GM23338 (cell line): ENCODE measurements around the gene HARBI1. TPM values are rescaled to one million over a fixed set of nuclear protein-coding genes. Genes with fewer than 3 reads are reported as not detected.

Source experiments
- ATAC-seq: fragments of 200-7000 bp; cut with Tn5 transposase; 3 replicates; pipeline ENCODE4 v1.9.1; 2020
- DNase-seq: peaks from one replicate; pipeline ENCODE4 v3.0.0-alpha.2; 2015; ENCODE audit warnings: low spot score
- H2AFZ ChIP-seq: fragments of 200-600 bp; sonication (generic); 2 replicates; pipeline ENCODE4 v1.8.0; 2016; ENCODE audit warnings: antibody characterized with exemption, mild to moderate bottlenecking, moderate library complexity
- H3F3A ChIP-seq: fragments of 200-600 bp; sonication (generic); replicated peaks from 2 replicates; pipeline ENCODE4 v1.8.0; 2017; ENCODE audit warnings: antibody characterized with exemption, mixed run types, low read depth
- H3K27ac ChIP-seq: fragments of 200-600 bp; sonication (generic); 2 replicates; pipeline ENCODE4 v1.6.1; 2016; ENCODE audit warnings: low read depth
- H3K27me3 ChIP-seq: fragments of 200-600 bp; sonication (generic); 2 replicates; pipeline ENCODE4 v1.8.0; 2016; ENCODE audit warnings: mild to moderate bottlenecking, mixed run types, moderate library complexity; ENCODE audit not compliant: insufficient read depth
- H3K36me3 ChIP-seq: fragments of 200-600 bp; sonication (generic); 2 replicates; pipeline ENCODE4 v1.8.0; 2016; ENCODE audit warnings: mild to moderate bottlenecking; ENCODE audit not compliant: insufficient read depth
- H3K4me1 ChIP-seq: fragments of 200-600 bp; sonication (generic); 2 replicates; pipeline ENCODE4 v1.8.0; 2016; ENCODE audit warnings: mild to moderate bottlenecking, moderate library complexity; ENCODE audit not compliant: insufficient read depth
- H3K4me2 ChIP-seq: fragments of 200-600 bp; sonication (generic); 2 replicates; pipeline ENCODE4 v1.7.1; 2017; ENCODE audit warnings: mixed run types
- H3K4me3 ChIP-seq: fragments of 200-600 bp; sonication (generic); 2 replicates; pipeline ENCODE4 v1.6.1; 2016; ENCODE audit warnings: mixed run types
- H3K79me2 ChIP-seq: fragments of 200-600 bp; sonication (generic); replicated peaks from 2 replicates; pipeline ENCODE4 v1.8.0; 2017; ENCODE audit warnings: mild to moderate bottlenecking; ENCODE audit not compliant: insufficient read depth
- H3K9me2 ChIP-seq: fragments of 200-600 bp; sonication (generic); 2 replicates; pipeline ENCODE4 v1.8.0; 2017; ENCODE audit not compliant: insufficient read depth
- H4K20me1 ChIP-seq: fragments of 200-600 bp; sonication (generic); replicated peaks from 2 replicates; pipeline ENCODE4 v1.8.0; 2017; ENCODE audit warnings: mild to moderate bottlenecking; ENCODE audit not compliant: insufficient read depth
- H3K27ac Mint-ChIP-seq: 2 replicates; pipeline ENCODE4 v1.8.0; 2020; ENCODE audit warnings: inconsistent platforms, mild to moderate bottlenecking, moderate library complexity, mixed read lengths
- H3K27me3 Mint-ChIP-seq: 3 replicates; pipeline ENCODE4 v1.8.0; 2022; ENCODE audit warnings: low read depth, mild to moderate bottlenecking, moderate library complexity, mixed read lengths, inconsistent platforms; ENCODE audit not compliant: insufficient read depth, poor library complexity
- H3K36me3 Mint-ChIP-seq: 3 replicates; pipeline ENCODE4 v1.8.0; 2021; ENCODE audit warnings: low read depth, mild to moderate bottlenecking, inconsistent platforms, moderate library complexity, mixed read lengths
- H3K4me1 Mint-ChIP-seq: 3 replicates; pipeline ENCODE4 v1.8.0; 2020; ENCODE audit warnings: mild to moderate bottlenecking, inconsistent platforms, mixed read lengths
- H3K4me3 Mint-ChIP-seq: 3 replicates; pipeline ENCODE4 v1.8.0; 2021; ENCODE audit warnings: moderate library complexity, mild to moderate bottlenecking, inconsistent platforms, mixed read lengths
- H3K9me3 Mint-ChIP-seq: 3 replicates; pipeline ENCODE4 v1.8.0; 2020; ENCODE audit warnings: moderate library complexity, mild to moderate bottlenecking, inconsistent platforms, mixed read lengths
- CREB1 ChIP-seq: fragments of 250-450 bp; sonication (Bioruptor Pico); IDR thresholded peaks from 2 replicates; pipeline ENCODE4 v1.5.0; 2020; ENCODE audit warnings: low read depth, mild to moderate bottlenecking, moderate library complexity
- CTCF ChIP-seq, 2 experiments: fragments of 200-600 bp in 1 of 2; sonication (generic) in 1 of 2; conservative IDR thresholded peaks; 2 replicates each; pipeline versions ENCODE4 v1.5.1 to v1.6.1; 2016 to 2017; ENCODE audit warnings: antibody characterized with exemption in 2 of 2, low read depth in 2 of 2, mild to moderate bottlenecking in 2 of 2, moderate library complexity in 1 of 2
- ETS1 ChIP-seq: IDR thresholded peaks from 2 replicates; pipeline ENCODE4 v1.6.1; 2016; ENCODE audit warnings: antibody characterized with exemption
- EZH2 ChIP-seq: fragments of 200-600 bp; sonication (generic); IDR thresholded peaks from one replicate; pipeline ENCODE4 v1.8.0; 2017; ENCODE audit warnings: antibody characterized with exemption, mild to moderate bottlenecking, low read depth; ENCODE audit not compliant: unreplicated experiment
- EZH2phosphoT487 ChIP-seq: fragments of 200-600 bp; sonication (generic); IDR thresholded peaks from one replicate; pipeline ENCODE4 v1.8.1; 2018; ENCODE audit warnings: antibody characterized with exemption; ENCODE audit not compliant: unreplicated experiment
- JUNB ChIP-seq: IDR thresholded peaks from one replicate; pipeline ENCODE4 v1.6.1; 2016; ENCODE audit warnings: antibody characterized with exemption; ENCODE audit not compliant: unreplicated experiment
- NANOG ChIP-seq: IDR thresholded peaks from 2 replicates; pipeline ENCODE4 v1.6.1; 2016; ENCODE audit warnings: antibody characterized with exemption, borderline replicate concordance
- POLR2AphosphoS5 ChIP-seq: IDR thresholded peaks from 2 replicates; pipeline ENCODE4 v1.6.1; 2016; ENCODE audit warnings: antibody characterized with exemption, low read depth
- REST ChIP-seq: IDR thresholded peaks from one replicate; pipeline ENCODE4 v1.6.1; 2018; ENCODE audit warnings: antibody characterized with exemption; ENCODE audit not compliant: unreplicated experiment
- STAT1 ChIP-seq: IDR thresholded peaks from one replicate; pipeline ENCODE4 v1.6.1; 2016; ENCODE audit warnings: antibody characterized with exemption; ENCODE audit not compliant: unreplicated experiment
- ZNF114 ChIP-seq: fragments of 250-450 bp; sonication (Bioruptor Pico); IDR thresholded peaks from 2 replicates; pipeline ENCODE4 v1.5.0; 2020; ENCODE audit warnings: mild to moderate bottlenecking, moderate library complexity
- ZNF331 ChIP-seq: fragments of 250-450 bp; sonication (Bioruptor Pico); IDR thresholded peaks from 2 replicates; pipeline ENCODE4 v1.5.0; 2020; ENCODE audit warnings: low read depth, mild to moderate bottlenecking, moderate library complexity
- ZNF462 ChIP-seq: fragments of 250-450 bp; sonication (Bioruptor Pico); IDR thresholded peaks from 2 replicates; pipeline ENCODE4 v1.5.0; 2020; ENCODE audit warnings: mild to moderate bottlenecking, moderate library complexity
- polyA plus RNA-seq: library from polyadenylated mRNA; unstranded; fragments of >200 nt; fragmentation: Nextera tagmentation; extraction: Ambion mirVana; gene quantifications from 2 replicates; pipeline ENCODE4 v1.2.1, GENCODE V29; 2016
- total RNA-seq: library from RNA; depleted of rRNA; stranded (reverse); fragments of >200 nt; shearing (Covaris generic); gene quantifications from 2 replicates; pipeline ENCODE4 v1.2.3, GENCODE V29; 2014

HARBI1 gene
- total and polyA plus RNA-seq, 2 experiments from 2014 or later = 4.2 to 6.5 TPM

GRCh38 chr11:46640036-46640788 lies 23.2 kb upstream of the HARBI1 start:
- Histone ChIP-seq H3K4me1 (no peaks in the 10 kb centered on the region), H3K4me3 (no peak overlapping the region), H3K79me2 (0 out of 2 replicates have a peak, but pooled peaks cover 4% of the 10 kb centered on the region), H3K9me2 (0 out of 2 replicates have a peak, but pooled peaks cover 7% of the 10 kb centered on the region), H3K36me3 (no peaks in the 10 kb centered on the region; the same call in 1 of the 2 replicates), H3K27ac (no peak overlapping the region), H3K27me3 (no peaks in the 10 kb centered on the region), H3F3A (no peaks in the 10 kb centered on the region), H4K20me1 (peaks cover 6% of the 10 kb centered on the region; the same call in 1 of the 2 replicates), H3K4me2 (no peak overlapping the region), H2AFZ (no peak overlapping the region)
- Mint-ChIP-seq H3K36me3 (peaks cover 22% of the 10 kb centered on the region; the same call in 2 of the 3 replicates), H3K27ac (no peak overlapping the region), H3K9me3 (no peaks in the 10 kb centered on the region; the same call in 2 of the 3 replicates), H3K4me1 (no peaks in the 10 kb centered on the region), H3K4me3 (no peak overlapping the region), H3K27me3 (peaks cover 2% of the 10 kb centered on the region)
- ATAC-seq (no peak), DNase-seq (no peak)
- TF ChIP-seq ZNF114 (CRISPR knock-in tag) = no peak
- TF ChIP-seq POLR2AphosphoS5 = no peak
- TF ChIP-seq ZNF462 = no peak
- TF ChIP-seq EZH2 = no peak
- TF ChIP-seq ZNF331 (CRISPR knock-in tag) = no peak
- no peak for TF ChIP-seq STAT1
- no peak for TF ChIP-seq CTCF (conservative IDR thresholded peaks at IDR 0.05; ENCODE audit: low read depth in 2 of 2)
- TF ChIP-seq JUNB = no peak
- TF ChIP-seq ETS1 = no peak
- TF ChIP-seq EZH2phosphoT487 = no peak
- no peak for TF ChIP-seq CREB1 (CRISPR knock-in tag)
- no peak for TF ChIP-seq NANOG
- TF ChIP-seq REST = no peak
